ENCODE results near the gene S1PR3. TPM values are rescaled to one million over a fixed set of nuclear protein-coding genes. Genes with fewer than 3 reads are reported as not detected.

Gene S1PR3
- total RNA-seq, 1 donor: 31.1 TPM

DNA sequence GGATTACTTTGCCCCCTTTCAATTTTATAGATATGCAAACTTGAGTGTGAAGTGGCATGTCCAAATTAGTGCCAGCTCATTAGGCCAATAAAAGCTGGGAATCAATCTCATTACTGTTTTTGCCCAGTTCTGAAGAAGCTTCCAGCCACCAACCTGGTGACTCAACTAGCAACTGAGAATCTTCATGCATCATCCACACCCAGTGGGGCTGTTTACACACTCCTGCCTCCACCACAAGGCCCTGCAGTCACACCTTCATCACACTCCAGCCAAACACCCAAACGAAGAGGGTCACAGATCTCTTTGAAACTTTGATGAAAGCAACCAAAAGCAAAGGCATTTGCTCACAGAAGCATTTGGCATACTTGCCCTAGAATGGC, 41.3 kb upstream of the S1PR3 start:
- TF ChIP-seq, protein P1, sequence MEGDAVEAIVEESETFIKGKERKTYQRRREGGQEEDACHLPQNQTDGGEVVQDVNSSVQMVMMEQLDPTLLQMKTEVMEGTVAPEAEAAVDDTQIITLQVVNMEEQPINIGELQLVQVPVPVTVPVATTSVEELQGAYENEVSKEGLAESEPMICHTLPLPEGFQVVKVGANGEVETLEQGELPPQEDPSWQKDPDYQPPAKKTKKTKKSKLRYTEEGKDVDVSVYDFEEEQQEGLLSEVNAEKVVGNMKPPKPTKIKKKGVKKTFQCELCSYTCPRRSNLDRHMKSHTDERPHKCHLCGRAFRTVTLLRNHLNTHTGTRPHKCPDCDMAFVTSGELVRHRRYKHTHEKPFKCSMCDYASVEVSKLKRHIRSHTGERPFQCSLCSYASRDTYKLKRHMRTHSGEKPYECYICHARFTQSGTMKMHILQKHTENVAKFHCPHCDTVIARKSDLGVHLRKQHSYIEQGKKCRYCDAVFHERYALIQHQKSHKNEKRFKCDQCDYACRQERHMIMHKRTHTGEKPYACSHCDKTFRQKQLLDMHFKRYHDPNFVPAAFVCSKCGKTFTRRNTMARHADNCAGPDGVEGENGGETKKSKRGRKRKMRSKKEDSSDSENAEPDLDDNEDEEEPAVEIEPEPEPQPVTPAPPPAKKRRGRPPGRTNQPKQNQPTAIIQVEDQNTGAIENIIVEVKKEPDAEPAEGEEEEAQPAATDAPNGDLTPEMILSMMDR (IDR thresholded peaks at IDR 0.05; ENCODE audit: insufficient read depth, low read length): no peak
- no peak for DNase-seq (ENCODE audit: low read depth)
- H3K4me3 ChIP-seq (ENCODE audit: low read depth, low read length): no peak overlapping the region

DNA sequence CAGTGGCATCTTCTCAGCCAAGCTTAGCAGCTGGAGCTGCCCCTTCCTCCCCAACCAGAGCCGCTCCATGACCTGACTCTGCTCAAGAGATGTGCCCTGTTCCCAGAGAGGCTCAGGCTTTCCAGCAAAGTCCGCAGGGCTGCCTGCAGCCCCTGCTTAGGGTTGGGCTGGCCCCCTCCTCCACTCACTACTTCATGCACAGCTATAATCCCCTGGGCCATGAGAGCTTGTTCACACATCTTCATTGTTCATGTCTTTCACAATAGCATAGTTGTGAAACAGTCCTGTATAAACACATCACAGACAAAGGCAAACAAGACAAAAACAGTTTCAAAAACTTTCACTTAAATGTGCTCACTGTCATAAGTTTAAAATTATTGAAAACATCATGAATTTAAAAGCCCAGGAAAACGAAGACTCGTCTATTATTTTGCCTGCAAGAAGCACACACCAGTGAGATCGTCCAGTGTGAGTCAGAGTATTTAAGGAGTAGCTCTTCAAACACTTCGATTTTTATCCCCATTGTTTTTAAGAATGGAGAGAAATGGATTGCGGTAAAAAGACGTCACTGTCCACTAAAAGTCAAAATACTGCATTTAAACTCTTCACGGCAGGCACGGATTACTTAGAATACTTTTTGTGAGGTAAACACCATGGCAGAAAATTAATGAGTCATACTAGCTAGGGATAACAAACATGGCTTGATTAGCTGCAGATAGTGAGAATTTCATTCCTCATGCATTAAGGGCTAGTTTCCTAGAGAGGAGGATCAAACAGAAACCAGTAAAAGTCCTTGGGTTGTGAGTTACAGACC, 40.7 kb upstream of the S1PR3 start:
- H3K4me3 ChIP-seq (ENCODE audit: low read depth, low read length): no peak overlapping the region
- TF ChIP-seq, protein P1 (IDR thresholded peaks at IDR 0.05; ENCODE audit: insufficient read depth, low read length): no peak
- DNase-seq (ENCODE audit: low read depth): peak; percentile 80

DNA sequence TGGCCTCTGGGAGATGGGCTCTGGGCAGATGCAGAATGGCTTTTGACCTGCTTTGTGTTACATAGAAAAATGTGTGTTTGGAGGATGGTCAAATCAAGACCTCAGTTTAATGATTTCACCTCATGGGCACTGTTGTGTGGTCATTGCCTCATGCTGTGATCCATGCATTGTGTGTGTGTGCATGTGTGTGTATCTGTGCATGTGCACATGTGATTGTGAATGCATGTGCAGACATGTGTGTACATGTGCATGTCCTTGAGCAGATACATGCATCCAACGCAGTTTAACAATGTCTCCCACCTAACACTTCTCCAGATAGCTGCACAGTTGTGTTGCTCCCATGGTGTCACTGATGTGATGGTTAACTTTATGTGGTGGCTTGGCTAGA, 40.1 kb upstream of the S1PR3 start:
- no peak for DNase-seq (ENCODE audit: low read depth)
- TF ChIP-seq, protein P1 (IDR thresholded peaks at IDR 0.05; ENCODE audit: insufficient read depth, low read length): no peak
- H3K4me3 ChIP-seq (ENCODE audit: low read depth, low read length): no peak overlapping the region

DNA sequence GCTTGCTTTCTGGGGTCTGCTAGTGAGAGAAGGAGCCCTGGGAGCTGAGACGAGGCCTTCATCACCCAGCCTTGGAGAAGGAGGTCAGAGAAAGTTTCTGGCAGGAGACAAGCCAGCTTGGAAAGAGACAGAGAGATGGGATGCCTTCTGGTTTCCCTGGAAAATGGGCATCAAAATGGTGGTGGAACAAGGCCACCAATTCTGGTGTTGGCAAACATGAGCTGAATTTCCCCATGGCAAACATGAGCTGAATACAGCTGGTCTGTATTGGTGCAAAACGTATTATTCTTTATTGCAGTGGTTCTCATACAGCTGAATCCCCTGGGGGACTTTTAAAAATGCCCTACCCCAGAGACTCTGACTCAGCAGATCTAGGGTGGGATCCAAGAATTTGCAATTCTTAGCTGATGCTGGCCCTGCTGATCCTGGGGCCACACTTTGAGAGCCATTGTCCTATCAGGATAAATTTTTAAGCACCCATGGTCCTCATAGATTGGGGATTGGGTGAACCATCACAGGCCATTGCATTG, 39.1 kb upstream of the S1PR3 start:
- peak; percentile 26 for DNase-seq (ENCODE audit: low read depth)
- no peak overlapping the region for H3K4me3 ChIP-seq (ENCODE audit: low read depth, low read length)
- TF ChIP-seq, protein P1 (IDR thresholded peaks at IDR 0.05; ENCODE audit: insufficient read depth, low read length): no peak

DNA sequence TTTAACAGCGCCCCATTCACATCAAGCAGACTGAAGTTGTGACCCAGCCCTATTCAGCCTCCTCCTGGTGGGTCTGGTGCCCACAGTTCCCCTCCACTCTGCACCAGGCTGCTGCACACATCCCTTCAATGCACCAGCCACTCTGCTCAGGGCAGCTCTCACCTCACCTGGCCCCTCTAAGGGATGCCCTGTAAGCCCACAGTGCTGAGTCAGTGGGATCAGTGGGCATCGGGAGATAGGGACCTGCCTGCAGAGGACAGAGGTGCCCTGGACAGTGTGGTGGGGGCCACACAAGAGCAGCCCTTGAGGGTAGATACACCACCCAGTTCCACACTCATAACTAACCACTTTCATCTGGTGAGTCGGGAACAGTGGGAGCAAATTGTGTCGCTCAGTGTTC, 38.3 kb upstream of the S1PR3 start:
- H3K4me3 ChIP-seq (ENCODE audit: low read depth, low read length): no peak overlapping the region
- TF ChIP-seq, protein P1 (IDR thresholded peaks at IDR 0.05; ENCODE audit: insufficient read depth, low read length): no peak
- DNase-seq (ENCODE audit: low read depth): no peak

DNA sequence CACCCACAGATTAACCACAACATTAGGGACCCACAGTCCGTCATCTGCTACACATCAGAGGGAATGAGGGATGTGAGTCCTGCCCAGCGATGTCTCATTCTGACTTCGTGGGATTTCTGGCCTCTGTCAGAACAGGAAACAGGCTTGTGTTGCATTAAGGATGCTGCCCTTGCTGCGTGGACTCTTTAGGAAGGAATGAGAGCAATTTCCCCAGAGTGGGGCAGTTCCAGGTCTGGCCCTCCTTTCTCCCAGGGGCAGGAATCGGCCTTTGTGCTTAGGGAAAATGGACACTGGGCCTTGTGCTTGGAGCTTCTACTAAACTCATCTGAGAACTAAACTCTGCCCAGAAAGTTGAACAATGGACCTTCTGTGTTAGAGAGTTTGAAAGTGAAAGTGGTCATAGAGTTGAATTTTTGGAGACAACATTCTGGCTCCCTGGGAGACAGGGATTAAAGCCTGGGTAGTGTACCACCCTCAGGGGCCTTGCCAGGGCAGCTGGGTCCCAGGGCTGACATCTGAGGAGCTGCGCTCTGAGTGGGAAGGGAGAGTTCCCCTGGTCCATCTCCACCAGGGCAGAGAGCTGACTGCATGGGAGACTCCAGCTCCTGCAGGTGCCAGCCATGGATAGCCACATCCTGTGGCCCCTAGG, 37.8 kb upstream of the S1PR3 start:
- TF ChIP-seq, protein P1 (IDR thresholded peaks at IDR 0.05; ENCODE audit: insufficient read depth, low read length): no peak
- no peak overlapping the region for H3K4me3 ChIP-seq (ENCODE audit: low read depth, low read length)
- peak; percentile 65 for DNase-seq (ENCODE audit: low read depth)

All from fibroblast of the aortic adventitia (primary cell).